MV-4-11 (cell line): Measurements from ENCODE around the gene EDNRB.
A peak's percentile ranks its signal among the peaks of the same experiment; 100 is the strongest.
"Not testable (repeated sequence)": the region's sequence is repeated elsewhere in the genome, so short reads cannot be mapped to it uniquely, and the experiment has no call there.

Experiments
- DNase-seq: peaks from one replicate; lab custom pipeline; 2025; lab: John Stamatoyannopoulos, UW

Gene EDNRB

DNA sequence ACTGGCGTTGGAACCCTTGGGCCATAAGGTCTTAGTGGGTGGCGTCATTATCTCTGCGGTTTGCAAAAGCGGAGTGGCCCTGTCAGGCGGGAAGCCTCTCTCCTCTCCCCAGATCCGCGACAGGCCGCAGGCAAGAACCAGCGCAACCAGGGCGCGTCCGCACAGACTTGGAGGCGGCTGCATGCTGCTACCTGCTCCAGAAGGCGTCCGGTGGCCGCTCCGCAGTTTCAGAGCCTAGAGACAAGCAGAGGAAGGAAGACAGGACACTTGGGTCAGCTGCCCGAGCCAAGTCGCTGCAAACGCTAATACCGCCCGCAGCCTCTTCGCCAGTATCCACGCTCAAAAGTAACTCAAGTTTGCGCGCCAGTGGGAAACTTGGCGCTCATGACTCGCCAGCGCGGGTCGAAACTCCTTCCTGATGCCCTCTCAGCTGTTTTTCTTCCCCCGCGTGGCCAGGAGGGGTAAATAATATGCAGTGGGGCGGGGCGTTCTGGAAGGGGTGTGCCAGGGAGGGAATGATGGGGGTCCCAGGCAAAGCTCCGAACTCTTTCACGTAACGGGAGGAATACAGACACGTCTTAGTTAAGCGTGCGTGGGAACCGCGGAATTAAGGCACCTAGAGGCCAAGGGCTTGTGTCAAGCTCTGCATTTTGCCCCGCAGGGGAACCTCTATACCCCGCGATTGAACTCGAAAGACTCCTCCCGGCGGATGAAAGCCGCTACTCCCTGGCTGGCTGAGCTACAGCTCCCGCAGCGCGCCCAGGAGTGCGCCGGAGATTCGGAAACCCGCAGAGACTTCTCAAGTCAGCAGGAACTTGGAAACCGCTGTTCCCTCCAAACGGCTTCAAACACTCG, at the start of gene EDNRB:
Gene EDNRB, minus strand, starts transcription at position 441 of the 855 bp plus-strand sequence. Its CDS starts 258 bp downstream, at position 183.
- DNase-seq = no peak

- no peak for DNase-seq
These were observed 48.0 kb upstream of the EDNRB start for GRCh38 chr13:77966671-77967070.

DNA sequence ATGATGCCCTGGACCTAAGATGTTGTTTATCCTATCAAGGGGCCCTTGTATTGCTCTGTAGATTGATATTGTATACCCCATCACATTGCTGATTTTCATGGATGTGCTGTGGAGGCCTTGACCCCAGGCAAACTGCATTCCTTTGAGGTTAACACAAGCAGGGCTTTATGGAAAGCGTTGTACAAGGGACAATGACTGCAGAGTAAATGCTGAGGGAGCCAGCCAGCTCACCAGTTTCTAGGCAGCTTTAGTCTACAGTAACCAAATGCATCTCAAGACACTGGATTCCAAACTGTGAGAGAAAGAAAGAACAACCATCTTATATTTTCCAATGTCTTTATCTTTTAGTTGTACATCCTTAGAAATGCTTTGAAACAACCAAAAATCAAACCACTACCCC, 34.1 kb upstream of the EDNRB start:
- DNase-seq = no peak

DNA sequence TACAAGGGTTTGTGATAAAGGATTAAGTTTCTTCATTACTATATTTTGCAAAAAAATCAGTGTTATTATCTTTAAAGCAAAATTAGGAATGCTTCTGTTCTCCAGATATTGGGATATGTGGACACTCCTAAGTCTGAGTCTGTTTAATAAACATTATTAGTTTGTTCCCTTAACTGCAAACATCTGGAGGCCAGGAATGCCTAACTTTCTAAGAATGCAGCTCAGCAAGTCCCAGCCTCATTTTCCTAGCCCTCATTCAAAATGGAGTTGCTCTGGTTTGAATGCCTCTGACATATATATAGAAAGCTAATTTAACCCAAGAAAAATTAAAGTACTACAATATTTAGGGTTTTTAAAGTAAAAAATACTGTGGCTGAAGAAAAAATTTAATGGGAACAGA, 33.6 kb upstream of the EDNRB start:
- no peak for DNase-seq

- DNase-seq = no peak
These were observed 27.9 kb upstream of the EDNRB start for GRCh38 chr13:77946522-77946921.

DNA sequence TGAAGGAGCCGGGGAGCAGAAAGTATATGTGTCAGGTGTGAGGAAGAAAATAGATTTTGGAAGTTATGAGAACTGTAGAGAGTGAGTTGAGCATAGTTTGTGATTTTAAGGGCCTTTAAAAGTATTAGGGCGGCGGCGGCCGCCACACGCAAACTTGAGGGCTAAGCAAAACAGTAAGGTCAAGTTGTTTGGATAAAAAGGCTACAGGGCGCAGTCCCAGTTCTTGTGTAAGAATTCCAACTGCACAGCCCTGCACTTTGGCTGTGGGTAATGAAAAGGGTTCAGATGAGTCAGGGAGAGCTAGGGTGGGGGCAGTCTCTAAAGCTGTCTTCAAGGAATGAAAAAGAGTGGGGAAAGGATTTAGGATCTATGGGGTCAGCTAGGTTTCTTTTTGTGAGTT, 16.4 kb upstream of the EDNRB start:
- DNase-seq = not testable (repeated sequence)

GRCh38 chr13:77930430-77930829, 11.8 kb upstream of the EDNRB start:
- DNase-seq = no peak

GRCh38 chr13:77928909-77929308, 10.3 kb upstream of the EDNRB start:
- DNase-seq = peak; percentile 28

GRCh38 chr13:77925616-77926015, 7.0 kb upstream of the EDNRB start:
- DNase-seq = no peak

DNA sequence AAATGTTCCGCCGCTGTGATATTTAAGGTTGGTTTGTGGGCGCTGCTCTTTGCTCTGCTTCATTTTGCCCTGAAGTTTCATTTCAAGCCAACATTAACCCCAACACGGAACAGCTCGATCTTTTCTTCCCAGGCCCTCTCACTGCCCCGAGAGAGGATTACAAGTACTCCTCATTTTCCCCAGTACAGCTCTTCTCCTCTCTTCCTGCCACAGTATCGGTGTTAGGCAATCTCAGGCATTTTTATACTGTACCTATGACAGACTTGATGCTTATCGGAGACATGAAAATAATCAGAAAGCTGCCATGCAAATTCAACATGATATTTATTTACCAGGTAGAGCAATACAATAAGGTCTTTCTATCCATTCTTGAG, 1.3 kb upstream of the EDNRB start:
- no peak for DNase-seq

- no peak for DNase-seq
These were observed 752 bp upstream of the EDNRB start for GRCh38 chr13:77919246-77919920.

DNA sequence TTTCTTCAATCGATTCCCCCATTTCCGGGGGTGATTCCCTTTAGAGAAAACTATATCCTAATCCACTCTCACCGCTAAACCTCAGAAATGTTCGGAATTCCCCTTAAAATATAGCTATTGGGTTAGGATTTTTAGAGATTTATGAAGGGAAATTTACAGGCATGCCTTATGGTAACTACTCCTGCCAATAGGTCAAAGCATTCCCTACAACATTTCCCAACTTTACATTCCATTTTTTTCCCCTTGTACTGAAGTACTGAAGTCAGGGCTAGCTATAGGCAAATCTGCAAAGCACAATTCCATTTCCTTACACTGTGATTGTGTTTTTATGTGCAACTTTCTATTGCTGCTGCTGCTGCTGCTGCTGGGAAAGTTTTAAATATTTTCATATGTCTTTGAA, 2.1 kb downstream of the EDNRB start:
- no peak for DNase-seq

DNA sequence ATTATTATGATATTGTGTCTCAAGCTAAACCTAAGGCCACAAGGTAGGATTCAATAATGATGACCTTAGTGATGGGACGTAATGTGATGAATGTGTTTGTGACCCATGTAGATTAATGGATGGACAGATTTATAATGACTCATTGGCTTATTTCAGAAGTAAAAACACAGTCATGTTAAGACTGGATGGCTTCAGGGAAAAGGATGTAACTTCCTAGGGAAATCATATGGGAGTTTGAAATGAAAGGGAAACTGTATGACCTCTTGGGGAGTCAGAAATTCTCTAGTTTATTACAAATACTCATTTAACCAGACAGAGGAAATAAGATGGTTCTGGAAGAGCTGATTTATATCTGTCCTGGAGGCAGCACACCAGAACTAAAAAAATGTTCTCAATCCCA, 2.9 kb downstream of the EDNRB start:
- no peak for DNase-seq

DNA sequence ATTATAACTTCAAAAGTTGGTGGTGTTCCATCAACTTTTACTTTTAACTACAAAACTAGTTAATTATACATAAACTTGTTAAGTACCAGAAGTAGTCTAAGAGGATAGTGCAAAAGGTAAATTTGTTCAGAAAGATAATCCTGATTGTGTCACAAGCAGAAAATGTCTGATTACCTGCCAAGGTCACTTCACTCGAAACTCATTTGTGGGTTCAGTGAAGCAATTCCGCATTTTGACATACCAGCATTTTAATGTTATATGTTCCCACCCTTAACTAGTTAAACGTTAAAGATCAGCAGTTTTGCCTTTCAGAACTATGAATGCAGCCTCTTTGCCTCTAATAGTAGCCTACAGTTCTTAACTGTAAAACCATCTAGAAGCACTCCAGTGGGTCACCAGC, 5.6 kb downstream of the EDNRB start:
- no peak for DNase-seq

DNA sequence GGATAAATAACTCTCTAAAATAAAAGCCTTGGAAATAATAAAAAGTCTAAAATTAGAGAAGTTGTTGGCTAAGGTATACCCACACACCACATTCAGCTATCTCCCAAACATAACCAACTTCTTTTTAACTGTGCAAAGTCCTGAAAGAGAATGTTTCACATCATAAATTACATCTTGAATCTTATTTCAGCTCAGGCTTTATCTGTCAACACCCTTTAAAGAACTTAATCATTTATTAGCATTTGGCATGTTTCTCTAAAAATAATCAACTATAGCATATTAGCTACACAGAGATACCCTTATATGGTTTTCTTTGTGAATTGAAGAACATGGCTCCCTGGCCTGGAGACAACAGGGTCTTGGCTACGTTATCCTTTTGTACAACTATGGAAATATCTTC, 6.9 kb downstream of the EDNRB start:
- no peak for DNase-seq

DNA sequence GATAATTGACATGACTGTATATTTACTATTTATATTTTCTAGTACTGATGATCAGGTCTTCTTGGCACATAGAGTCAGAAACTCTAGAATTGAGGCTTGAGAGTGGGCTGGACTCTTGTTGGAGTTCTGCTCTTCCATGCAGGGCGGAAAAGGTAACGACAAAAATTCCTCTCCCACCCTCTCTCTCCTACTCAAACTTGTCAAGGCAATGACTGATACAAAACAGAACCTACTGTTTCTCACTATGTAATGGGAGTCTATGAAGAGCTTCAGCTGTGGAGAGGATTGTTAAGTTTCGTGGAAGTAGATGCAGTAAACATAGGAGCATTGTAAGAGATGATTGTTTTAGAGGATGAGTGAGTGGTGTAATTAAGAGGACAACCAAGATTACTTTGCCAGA, 8.8 kb downstream of the EDNRB start:
- no peak for DNase-seq

DNA sequence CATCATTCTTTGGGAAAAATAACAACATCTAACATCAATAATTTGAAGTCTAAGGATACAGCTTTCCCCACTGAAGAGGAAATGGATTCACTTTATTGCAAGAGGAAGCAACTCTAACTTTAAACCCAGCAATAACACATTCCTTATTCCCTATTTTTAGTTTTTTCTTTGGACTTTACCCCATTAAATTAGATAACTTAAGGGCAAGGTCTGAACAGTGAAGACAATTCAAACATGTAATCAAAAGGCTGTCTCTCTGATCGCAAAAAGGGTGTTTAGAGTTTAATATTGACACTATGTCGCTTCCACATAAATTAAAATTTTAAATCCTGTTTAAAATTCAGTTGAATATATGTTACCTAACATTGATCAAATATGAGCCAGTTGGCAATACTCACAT, 10.1 kb downstream of the EDNRB start:
- no peak for DNase-seq

- no peak for DNase-seq
These were observed 10.8 kb downstream of the EDNRB start for GRCh38 chr13:77907666-77908341.

GRCh38 chr13:77904031-77904430, 14.6 kb downstream of the EDNRB start:
- no peak for DNase-seq

GRCh38 chr13:77903435-77903834, 15.2 kb downstream of the EDNRB start:
- DNase-seq = no peak

GRCh38 chr13:77902319-77902963, 16.2 kb downstream of the EDNRB start:
- DNase-seq = no peak

DNA sequence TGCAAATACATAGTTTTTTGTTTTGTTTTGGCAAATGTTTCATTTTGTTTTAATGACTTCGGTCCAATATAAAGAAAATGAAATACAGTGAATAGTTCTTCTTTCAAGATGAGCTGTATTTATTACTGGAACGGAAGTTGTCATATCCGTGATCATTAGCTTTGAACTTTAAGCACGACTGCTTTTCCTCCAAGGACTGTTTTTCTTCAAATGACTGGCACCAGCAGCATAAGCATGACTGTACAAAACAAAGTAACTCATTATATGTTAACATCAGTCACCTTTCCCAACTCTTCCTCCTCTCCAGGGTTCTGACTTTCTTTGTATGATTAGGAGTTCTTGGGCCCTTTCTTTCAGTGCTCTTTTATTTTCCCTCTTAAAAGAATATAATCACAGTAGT, 20.5 kb downstream of the EDNRB start:
- DNase-seq = no peak

GRCh38 chr13:77896977-77897376, 21.7 kb downstream of the EDNRB start:
- no peak for DNase-seq
